ENCODE measurements around the gene VRK1.
A peak's percentile ranks its signal among the peaks of the same experiment; 100 is the strongest.

VRK1 gene

DNA sequence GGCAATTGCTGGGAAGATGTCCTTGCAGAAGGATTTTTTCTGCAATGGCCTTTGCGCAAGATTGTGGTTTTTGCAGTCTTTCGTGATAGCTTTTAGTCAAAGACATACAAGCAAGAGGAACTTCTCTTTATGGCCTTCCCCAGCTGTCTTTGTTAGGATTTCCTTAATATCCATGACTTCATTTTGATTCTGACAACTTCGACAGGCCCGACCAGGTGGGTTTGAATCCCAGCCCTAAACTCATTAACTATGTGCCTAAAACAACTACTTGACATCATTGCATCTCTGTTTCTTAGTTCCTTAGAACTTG is 13.3 kb upstream of the VRK1 start:
- Histone ChIP-seq H3K27me3 (ENCODE audit: insufficient read depth, poor library complexity, severe bottlenecking) (no peaks in the 10 kb centered on the region), H3K4me3 (replicated peaks; ENCODE audit: insufficient read depth, low read length) (no peak overlapping the region), H3K27ac (replicated peaks) (peak overlapping the region; percentile 40)
- TF ChIP-seq GABPA (IDR thresholded peaks at IDR 0.05; ENCODE audit: low read depth), result no peak
- TF ChIP-seq SPI1 (IDR thresholded peaks at IDR 0.05; ENCODE audit: borderline replicate concordance, low read depth), result peak; percentile 44; the same call in 1 of the 2 replicates
- TF ChIP-seq POLR2AphosphoS5 (IDR thresholded peaks at IDR 0.05; ENCODE audit: low read depth), result 0 out of 2 replicates have a peak, but pooled peaks have one; percentile 53
- peak; percentile 83 to 96 for DNase-seq (ENCODE audit: low read depth in 1 of 2, low spot score in 1 of 2)

DNA sequence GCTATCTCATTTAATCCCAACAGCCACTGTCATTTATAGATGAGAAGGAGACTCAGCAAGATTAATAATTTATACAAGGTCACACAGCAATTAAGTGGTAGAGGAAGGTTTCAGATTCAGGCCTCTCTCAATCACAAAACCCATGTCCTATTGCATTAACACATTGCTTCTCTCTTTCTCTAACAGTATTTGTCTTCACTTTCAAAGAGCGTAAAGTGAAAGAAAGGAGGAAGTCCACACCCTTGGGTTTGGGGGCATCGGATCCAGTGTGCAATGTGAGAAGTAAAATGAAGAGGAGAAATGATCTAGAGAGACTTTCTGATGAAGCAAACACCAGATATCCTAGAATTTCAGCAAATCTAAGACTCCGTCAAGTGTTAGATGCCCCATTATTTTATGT is 7.0 kb upstream of the VRK1 start:
- DNase-seq (ENCODE audit: low read depth in 1 of 2, low spot score in 1 of 2), result peak in 1 of 2 experiments; percentile 56
- Histone ChIP-seq H3K4me3 (replicated peaks; ENCODE audit: insufficient read depth, low read length) (no peak overlapping the region), H3K27ac (replicated peaks) (peak overlapping the region; percentile 54), H3K27me3 (ENCODE audit: insufficient read depth, poor library complexity, severe bottlenecking) (no peaks in the 10 kb centered on the region)
- TF ChIP-seq SPI1 (IDR thresholded peaks at IDR 0.05; ENCODE audit: borderline replicate concordance, low read depth) (peak; percentile 79), GABPA (IDR thresholded peaks at IDR 0.05; ENCODE audit: low read depth) (no peak), POLR2AphosphoS5 (IDR thresholded peaks at IDR 0.05; ENCODE audit: low read depth) (no peak)
- TF ChIP-seq, protein P1, sequence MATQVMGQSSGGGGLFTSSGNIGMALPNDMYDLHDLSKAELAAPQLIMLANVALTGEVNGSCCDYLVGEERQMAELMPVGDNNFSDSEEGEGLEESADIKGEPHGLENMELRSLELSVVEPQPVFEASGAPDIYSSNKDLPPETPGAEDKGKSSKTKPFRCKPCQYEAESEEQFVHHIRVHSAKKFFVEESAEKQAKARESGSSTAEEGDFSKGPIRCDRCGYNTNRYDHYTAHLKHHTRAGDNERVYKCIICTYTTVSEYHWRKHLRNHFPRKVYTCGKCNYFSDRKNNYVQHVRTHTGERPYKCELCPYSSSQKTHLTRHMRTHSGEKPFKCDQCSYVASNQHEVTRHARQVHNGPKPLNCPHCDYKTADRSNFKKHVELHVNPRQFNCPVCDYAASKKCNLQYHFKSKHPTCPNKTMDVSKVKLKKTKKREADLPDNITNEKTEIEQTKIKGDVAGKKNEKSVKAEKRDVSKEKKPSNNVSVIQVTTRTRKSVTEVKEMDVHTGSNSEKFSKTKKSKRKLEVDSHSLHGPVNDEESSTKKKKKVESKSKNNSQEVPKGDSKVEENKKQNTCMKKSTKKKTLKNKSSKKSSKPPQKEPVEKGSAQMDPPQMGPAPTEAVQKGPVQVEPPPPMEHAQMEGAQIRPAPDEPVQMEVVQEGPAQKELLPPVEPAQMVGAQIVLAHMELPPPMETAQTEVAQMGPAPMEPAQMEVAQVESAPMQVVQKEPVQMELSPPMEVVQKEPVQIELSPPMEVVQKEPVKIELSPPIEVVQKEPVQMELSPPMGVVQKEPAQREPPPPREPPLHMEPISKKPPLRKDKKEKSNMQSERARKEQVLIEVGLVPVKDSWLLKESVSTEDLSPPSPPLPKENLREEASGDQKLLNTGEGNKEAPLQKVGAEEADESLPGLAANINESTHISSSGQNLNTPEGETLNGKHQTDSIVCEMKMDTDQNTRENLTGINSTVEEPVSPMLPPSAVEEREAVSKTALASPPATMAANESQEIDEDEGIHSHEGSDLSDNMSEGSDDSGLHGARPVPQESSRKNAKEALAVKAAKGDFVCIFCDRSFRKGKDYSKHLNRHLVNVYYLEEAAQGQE (IDR thresholded peaks at IDR 0.05; ENCODE audit: insufficient replicate concordance, low read depth), result no peak
- TF ChIP-seq, protein P2, sequence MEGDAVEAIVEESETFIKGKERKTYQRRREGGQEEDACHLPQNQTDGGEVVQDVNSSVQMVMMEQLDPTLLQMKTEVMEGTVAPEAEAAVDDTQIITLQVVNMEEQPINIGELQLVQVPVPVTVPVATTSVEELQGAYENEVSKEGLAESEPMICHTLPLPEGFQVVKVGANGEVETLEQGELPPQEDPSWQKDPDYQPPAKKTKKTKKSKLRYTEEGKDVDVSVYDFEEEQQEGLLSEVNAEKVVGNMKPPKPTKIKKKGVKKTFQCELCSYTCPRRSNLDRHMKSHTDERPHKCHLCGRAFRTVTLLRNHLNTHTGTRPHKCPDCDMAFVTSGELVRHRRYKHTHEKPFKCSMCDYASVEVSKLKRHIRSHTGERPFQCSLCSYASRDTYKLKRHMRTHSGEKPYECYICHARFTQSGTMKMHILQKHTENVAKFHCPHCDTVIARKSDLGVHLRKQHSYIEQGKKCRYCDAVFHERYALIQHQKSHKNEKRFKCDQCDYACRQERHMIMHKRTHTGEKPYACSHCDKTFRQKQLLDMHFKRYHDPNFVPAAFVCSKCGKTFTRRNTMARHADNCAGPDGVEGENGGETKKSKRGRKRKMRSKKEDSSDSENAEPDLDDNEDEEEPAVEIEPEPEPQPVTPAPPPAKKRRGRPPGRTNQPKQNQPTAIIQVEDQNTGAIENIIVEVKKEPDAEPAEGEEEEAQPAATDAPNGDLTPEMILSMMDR (IDR thresholded peaks at IDR 0.05; ENCODE audit: insufficient read depth, low read length), result no peak

DNA sequence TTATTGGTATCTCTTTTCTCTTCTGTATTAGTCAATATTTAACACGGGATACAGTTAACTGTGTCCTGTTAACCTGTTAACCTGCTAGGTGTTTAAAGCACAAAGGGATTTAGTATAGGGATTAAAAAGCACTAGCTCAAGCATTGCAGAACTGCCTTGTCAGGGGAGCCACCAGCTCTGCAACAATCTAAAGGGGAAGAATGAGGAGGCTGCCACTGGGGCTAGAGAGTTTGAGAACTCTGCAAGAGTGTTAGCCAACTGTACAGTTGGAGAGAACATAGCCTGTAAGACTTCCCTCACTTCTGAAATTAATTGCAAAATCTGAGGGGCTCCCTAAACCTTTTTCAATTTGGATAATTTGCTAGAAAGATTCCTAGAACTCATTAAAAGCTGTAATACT is 6.5 kb upstream of the VRK1 start:
- peak overlapping the region; percentile 54 for H3K27ac ChIP-seq (replicated peaks)
- no peaks in the 10 kb centered on the region for H3K27me3 ChIP-seq (ENCODE audit: insufficient read depth, poor library complexity, severe bottlenecking)
- no peak for TF ChIP-seq SPI1 (IDR thresholded peaks at IDR 0.05; ENCODE audit: borderline replicate concordance, low read depth)
- peak in 1 of 2 experiments; percentile 85 for DNase-seq (ENCODE audit: low read depth in 1 of 2, low spot score in 1 of 2)
- no peak overlapping the region for H3K4me3 ChIP-seq (replicated peaks; ENCODE audit: insufficient read depth, low read length)

DNA sequence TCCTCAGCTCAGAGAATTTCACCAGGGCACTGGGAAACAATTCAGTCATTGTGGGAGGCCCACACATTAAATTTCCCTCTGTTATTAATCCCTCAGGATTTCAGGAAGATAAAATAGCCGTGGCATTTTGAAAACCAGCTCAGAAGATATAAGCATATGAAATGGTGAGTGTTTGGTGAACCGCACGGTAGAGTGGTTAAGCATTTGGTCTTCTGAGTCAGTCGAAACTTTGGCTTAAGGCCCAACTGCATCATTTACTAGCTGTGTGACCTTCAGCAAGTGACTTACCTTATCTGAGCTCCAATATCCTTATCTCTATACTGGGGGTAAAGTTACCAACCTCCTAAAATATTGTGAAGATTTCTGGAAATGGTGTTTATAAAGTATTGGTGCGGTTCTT is 5.2 kb upstream of the VRK1 start:
- TF ChIP-seq, protein P2 (IDR thresholded peaks at IDR 0.05; ENCODE audit: insufficient read depth, low read length), result no peak
- TF ChIP-seq, protein P1 (IDR thresholded peaks at IDR 0.05; ENCODE audit: insufficient replicate concordance, low read depth), result no peak
- no peak for TF ChIP-seq POLR2AphosphoS5 (IDR thresholded peaks at IDR 0.05; ENCODE audit: low read depth)
- TF ChIP-seq SPI1 (IDR thresholded peaks at IDR 0.05; ENCODE audit: borderline replicate concordance, low read depth), result no peak
- no peak for TF ChIP-seq GABPA (IDR thresholded peaks at IDR 0.05; ENCODE audit: low read depth)
- H3K27ac ChIP-seq (replicated peaks), result no peak overlapping the region
- no peak for DNase-seq (ENCODE audit: low read depth in 1 of 2, low spot score in 1 of 2)

DNA sequence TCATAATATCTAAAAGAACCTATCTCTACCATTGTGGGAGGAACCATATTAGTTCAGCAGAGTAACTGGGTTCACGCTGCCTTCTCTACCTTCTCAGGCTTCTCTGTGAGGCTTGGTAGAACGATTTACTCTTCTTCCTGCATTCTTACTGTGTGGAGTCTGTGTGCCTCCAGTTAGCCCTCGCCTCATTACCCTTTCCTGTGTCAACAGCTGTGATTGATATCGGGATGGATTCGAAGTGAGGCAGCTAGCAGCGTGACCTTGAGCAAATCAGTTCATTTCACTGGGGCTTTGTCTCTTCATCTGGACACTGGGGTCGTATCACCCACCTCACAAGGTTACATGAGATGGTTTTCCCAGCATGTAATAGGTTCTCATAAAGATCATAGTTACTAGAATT is 4.6 kb upstream of the VRK1 start:
- no peaks in the 10 kb centered on the region for H3K27me3 ChIP-seq (ENCODE audit: insufficient read depth, poor library complexity, severe bottlenecking)
- no peak overlapping the region for H3K4me3 ChIP-seq (replicated peaks; ENCODE audit: insufficient read depth, low read length)
- H3K27ac ChIP-seq (replicated peaks), result no peak overlapping the region
- no peak for DNase-seq (ENCODE audit: low read depth in 1 of 2, low spot score in 1 of 2)
- no peak for TF ChIP-seq POLR2AphosphoS5 (IDR thresholded peaks at IDR 0.05; ENCODE audit: low read depth)
- TF ChIP-seq, protein P2 (IDR thresholded peaks at IDR 0.05; ENCODE audit: insufficient read depth, low read length), result no peak
- no peak for TF ChIP-seq GABPA (IDR thresholded peaks at IDR 0.05; ENCODE audit: low read depth)
- TF ChIP-seq SPI1 (IDR thresholded peaks at IDR 0.05; ENCODE audit: borderline replicate concordance, low read depth), result no peak
- TF ChIP-seq, protein P1 (IDR thresholded peaks at IDR 0.05; ENCODE audit: insufficient replicate concordance, low read depth), result no peak

More for the DNA sequence above, 5.2 kb upstream of the VRK1 start:
- H3K4me3 ChIP-seq (replicated peaks; ENCODE audit: insufficient read depth, low read length), result no peak overlapping the region
- no peaks in the 10 kb centered on the region for H3K27me3 ChIP-seq (ENCODE audit: insufficient read depth, poor library complexity, severe bottlenecking)

Measured in HL-60 (cell line).